ENCODE results near the gene ANKFN1. TPM values are rescaled to one million over a fixed set of nuclear protein-coding genes. Genes with fewer than 3 reads are reported as not detected.

Gene ANKFN1
- total RNA-seq, 1 experiment from 2014 or later, result not detected

DNA sequence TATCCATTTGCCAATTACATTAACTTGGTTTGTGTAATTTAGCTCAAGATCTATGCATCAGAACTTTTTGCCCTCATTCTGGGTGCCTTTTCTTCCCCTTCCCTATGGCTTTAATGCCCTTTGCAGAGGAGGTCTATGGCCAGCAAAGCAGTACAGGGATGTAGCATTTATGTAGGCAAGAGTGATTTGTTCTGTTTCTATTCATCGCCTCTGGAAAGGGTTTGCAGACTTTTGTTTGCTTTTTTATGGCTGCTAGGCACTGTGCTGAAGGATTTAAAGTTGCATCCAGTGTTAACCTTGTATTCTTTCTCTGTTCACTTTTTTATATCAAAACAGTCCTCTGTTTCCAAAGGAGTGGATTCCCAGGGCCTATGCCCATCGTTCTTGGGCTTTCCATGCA, 78.0 kb downstream of the ANKFN1 start:
- H3K9ac ChIP-seq (ENCODE audit: extremely low read depth, insufficient read length, low read length), result no peak overlapping the region
- H2BK15ac ChIP-seq (ENCODE audit: low read depth, low read length), result no peak overlapping the region
- H3K14ac ChIP-seq (ENCODE audit: insufficient read depth, low read length), result no peak overlapping the region
- Mint-ChIP-seq H3K27ac (no peak overlapping the region), H3K4me1 (peaks cover 15% of the 10 kb centered on the region in 2 experiments), H3K36me3 (ENCODE audit: insufficient read depth in 1 of 3, low read depth in 3 of 3) (no peaks in the 10 kb centered on the region), H3K9me3 (peaks cover 7 to 8% of the 10 kb centered on the region in 2 experiments; a peak in 4 of 5 replicates), H3K27me3 (ENCODE audit: low read depth) (no peaks in the 10 kb centered on the region; the same call in 1 of the 2 replicates), H3K4me3 (no peak overlapping the region)
- H3T11ph ChIP-seq (ENCODE audit: low read length), result no peak overlapping the region
- no peak overlapping the region for H2BK5ac ChIP-seq (ENCODE audit: insufficient read length, low read length)
- H4K20me1 ChIP-seq (ENCODE audit: control insufficient read depth, insufficient read depth, insufficient read length), result no peaks in the 10 kb centered on the region
- WGBS (ENCODE audit: extremely low coverage, insufficient read length, low lambda C conversion rate), result no CpG with 5 or more reads among the region's 2 CpGs
- TF ChIP-seq, protein P1, sequence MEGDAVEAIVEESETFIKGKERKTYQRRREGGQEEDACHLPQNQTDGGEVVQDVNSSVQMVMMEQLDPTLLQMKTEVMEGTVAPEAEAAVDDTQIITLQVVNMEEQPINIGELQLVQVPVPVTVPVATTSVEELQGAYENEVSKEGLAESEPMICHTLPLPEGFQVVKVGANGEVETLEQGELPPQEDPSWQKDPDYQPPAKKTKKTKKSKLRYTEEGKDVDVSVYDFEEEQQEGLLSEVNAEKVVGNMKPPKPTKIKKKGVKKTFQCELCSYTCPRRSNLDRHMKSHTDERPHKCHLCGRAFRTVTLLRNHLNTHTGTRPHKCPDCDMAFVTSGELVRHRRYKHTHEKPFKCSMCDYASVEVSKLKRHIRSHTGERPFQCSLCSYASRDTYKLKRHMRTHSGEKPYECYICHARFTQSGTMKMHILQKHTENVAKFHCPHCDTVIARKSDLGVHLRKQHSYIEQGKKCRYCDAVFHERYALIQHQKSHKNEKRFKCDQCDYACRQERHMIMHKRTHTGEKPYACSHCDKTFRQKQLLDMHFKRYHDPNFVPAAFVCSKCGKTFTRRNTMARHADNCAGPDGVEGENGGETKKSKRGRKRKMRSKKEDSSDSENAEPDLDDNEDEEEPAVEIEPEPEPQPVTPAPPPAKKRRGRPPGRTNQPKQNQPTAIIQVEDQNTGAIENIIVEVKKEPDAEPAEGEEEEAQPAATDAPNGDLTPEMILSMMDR (conservative IDR thresholded peaks at IDR 0.05), result no peak
- no peak overlapping the region for H2BK20ac ChIP-seq (ENCODE audit: low read depth, low read length, poor library complexity, severe bottlenecking)
- H3K79me1 ChIP-seq (ENCODE audit: insufficient read depth, low read depth, low read length, poor library complexity, severe bottlenecking), result no peaks in the 10 kb centered on the region
- no peaks in the 10 kb centered on the region; the same call in 1 of the 2 replicates for H3K4me1 ChIP-seq (ENCODE audit: insufficient read depth, low read length)
- H3K27me3 ChIP-seq (ENCODE audit: insufficient read depth, low read length), result no peaks in the 10 kb centered on the region
- H3K27ac ChIP-seq (ENCODE audit: insufficient read length, low read depth, low read length), result no peak overlapping the region
- no peak overlapping the region for H4K91ac ChIP-seq (ENCODE audit: insufficient read length, low read depth, low read length)
- no peak overlapping the region for H2BK12ac ChIP-seq (ENCODE audit: insufficient read length, low read depth, low read length)
- no peak overlapping the region for H2AK5ac ChIP-seq (ENCODE audit: insufficient read length, low read length)
- no peak overlapping the region for H4K8ac ChIP-seq (replicated peaks; ENCODE audit: insufficient read length, low read depth, low read length)
- H2BK120ac ChIP-seq (ENCODE audit: low read depth, low read length, poor library complexity, severe bottlenecking), result no peak overlapping the region
- no peak overlapping the region for H3K4ac ChIP-seq (ENCODE audit: low read depth, low read length)
- H3K56ac ChIP-seq (ENCODE audit: insufficient read length, low read depth, low read length), result no peak overlapping the region
- H3K23me2 ChIP-seq (ENCODE audit: insufficient read length, low read depth, low read length, poor library complexity, severe bottlenecking), result no peaks in the 10 kb centered on the region
- H3K79me2 ChIP-seq (ENCODE audit: insufficient read depth, low read length), result no peaks in the 10 kb centered on the region
- H2AFZ ChIP-seq (ENCODE audit: low read length), result no peak overlapping the region
- H4K5ac ChIP-seq (ENCODE audit: insufficient read length, low read depth, low read length), result no peak overlapping the region
- no peak for DNase-seq
- no peak overlapping the region for H3K4me2 ChIP-seq (ENCODE audit: insufficient read depth, insufficient read length, low read length)
- H3K9me3 ChIP-seq (ENCODE audit: control insufficient read depth, low read depth, low read length), result no peaks in the 10 kb centered on the region
- H3K18ac ChIP-seq (ENCODE audit: insufficient read length, low read depth, low read length), result no peak overlapping the region
- H3K23ac ChIP-seq (ENCODE audit: insufficient read length, low read depth, low read length), result no peak overlapping the region
